ENCODE measurements around the gene ZNF609.

The ZNF609 gene

DNA sequence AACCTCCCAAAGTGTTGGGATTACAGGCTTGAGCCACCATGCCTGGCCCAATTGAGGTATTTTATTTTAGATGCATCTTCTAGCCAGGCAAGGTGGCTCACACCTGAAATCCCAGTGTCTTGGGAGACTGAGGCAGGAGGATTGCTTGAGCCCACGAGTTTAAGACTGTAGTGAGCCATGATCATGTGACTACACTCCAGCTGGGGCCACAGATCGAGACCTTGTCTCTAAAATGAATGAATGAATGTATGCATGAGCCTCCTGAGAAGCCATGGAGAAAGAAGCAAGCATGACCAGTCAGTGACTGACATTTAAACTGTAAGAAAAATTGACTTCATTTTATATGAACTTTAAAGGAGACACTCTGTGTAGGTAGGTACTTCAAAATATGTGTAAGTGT lies 105.7 kb downstream of the ZNF609 start:
- TF ChIP-seq, protein P1, sequence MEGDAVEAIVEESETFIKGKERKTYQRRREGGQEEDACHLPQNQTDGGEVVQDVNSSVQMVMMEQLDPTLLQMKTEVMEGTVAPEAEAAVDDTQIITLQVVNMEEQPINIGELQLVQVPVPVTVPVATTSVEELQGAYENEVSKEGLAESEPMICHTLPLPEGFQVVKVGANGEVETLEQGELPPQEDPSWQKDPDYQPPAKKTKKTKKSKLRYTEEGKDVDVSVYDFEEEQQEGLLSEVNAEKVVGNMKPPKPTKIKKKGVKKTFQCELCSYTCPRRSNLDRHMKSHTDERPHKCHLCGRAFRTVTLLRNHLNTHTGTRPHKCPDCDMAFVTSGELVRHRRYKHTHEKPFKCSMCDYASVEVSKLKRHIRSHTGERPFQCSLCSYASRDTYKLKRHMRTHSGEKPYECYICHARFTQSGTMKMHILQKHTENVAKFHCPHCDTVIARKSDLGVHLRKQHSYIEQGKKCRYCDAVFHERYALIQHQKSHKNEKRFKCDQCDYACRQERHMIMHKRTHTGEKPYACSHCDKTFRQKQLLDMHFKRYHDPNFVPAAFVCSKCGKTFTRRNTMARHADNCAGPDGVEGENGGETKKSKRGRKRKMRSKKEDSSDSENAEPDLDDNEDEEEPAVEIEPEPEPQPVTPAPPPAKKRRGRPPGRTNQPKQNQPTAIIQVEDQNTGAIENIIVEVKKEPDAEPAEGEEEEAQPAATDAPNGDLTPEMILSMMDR (conservative IDR thresholded peaks at IDR 0.05; ENCODE audit: low read depth, low read length): no peak
- no peak for DNase-seq (ENCODE audit: low read depth)
- no peak overlapping the region for H3K4me3 ChIP-seq (ENCODE audit: low read length)

DNA sequence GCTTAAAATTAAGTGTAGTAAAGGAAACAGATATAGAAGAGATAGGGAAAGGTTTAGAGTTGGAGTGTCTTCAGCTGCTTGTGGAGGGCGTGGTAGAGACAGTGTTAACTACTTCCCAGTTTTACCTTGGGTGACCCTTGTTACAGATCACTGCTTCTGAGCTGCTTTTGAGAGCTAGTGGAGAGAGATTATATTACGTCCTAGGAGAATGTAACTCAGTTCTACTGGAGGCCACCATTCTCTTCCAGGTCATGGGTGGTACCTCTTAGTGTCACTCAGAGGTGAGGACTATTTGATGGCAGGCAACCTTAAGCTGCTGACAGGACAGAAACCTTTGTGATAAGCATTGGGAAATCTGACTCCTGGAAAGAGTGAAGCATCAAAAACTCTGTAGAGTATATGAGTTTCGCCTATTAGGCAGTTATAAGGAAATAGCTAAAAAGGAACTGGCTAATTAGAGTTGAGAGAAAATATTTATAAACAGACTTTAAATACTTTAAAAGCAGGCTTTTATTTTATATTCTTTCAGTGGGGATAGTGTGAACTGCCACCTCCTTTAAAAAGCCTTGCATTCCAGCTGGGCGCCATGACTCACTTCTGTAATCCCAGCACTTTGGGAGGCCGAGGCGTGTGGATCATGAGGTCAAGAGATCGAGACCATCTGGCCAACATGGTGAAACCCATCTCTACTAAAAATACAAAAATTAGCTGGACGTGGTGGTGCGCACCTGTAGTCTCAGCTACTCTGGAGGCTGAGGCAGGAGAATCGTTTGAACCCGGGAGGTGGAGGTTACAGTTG lies 106.5 kb downstream of the ZNF609 start:
- no peak for DNase-seq (ENCODE audit: low read depth)
- H3K4me3 ChIP-seq (ENCODE audit: low read length): no peak overlapping the region
- TF ChIP-seq, protein P1 (conservative IDR thresholded peaks at IDR 0.05; ENCODE audit: low read depth, low read length): no peak

DNA sequence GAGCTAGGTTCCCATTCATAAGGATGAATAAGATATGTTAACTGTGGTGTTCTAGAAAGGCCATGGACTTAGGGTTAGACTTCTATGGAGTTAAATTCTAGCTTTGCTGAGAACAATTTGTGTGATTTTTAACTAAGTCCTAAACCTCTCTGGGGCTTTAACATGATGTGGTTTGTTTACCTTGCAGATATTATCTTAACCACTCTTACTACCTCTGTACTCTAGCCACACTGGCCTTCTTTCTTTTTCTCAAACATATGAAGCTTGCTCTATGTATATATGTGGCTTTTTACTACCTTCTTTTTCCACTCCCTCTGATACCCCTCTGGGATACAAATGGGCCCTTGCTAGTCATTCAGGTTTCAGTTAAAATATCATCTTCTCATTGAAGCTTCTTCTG lies 108.4 kb downstream of the ZNF609 start:
- H3K4me3 ChIP-seq (ENCODE audit: low read length): no peak overlapping the region
- no peak for DNase-seq (ENCODE audit: low read depth)
- TF ChIP-seq, protein P1 (conservative IDR thresholded peaks at IDR 0.05; ENCODE audit: low read depth, low read length): no peak

DNA sequence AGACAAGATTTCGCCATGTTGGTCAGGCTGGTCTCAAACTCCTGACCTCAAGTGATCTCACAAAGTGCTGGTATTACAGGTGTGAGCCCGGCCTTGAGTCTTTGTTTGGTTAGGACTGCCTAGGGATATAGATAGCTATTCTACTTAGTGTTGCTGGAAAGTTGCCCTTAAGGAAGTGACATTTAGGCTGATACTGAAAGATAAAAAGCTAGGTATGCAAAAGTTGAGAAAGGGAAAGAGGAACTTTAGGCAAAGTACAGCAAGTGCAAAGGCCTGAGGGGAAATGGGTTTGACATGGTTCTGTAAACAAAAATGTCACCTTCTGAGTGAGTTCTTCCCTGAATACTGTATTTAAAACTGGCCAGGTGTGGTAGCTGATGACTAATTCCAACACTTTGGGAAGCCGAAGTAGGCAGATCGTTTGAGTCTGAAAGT lies 111.5 kb downstream of the ZNF609 start:
- H3K4me3 ChIP-seq (ENCODE audit: low read length): no peak overlapping the region
- no peak for DNase-seq (ENCODE audit: low read depth)
- TF ChIP-seq, protein P1 (conservative IDR thresholded peaks at IDR 0.05; ENCODE audit: low read depth, low read length): no peak

DNA sequence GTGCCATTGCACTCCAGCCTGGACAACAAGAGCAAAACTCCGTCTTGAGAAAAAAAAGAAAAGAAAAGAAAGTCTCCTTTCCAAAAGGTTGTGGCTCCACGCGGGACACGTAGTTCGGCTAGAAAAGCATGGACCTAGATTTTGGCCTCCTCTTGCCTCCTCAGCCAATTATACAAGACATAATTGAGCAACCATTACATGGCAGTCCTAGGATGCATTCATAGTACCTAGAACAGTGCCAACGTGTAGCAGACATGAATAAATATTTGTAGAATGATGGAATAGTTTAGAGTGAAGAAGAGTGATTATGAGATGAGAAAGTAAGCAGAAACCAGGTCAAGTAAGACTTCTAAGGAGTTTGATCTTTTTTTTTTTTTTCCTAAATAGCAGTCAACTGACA lies 112.5 kb downstream of the ZNF609 start:
- no peak overlapping the region for H3K4me3 ChIP-seq (ENCODE audit: low read length)
- TF ChIP-seq, protein P1 (conservative IDR thresholded peaks at IDR 0.05; ENCODE audit: low read depth, low read length): no peak
- no peak for DNase-seq (ENCODE audit: low read depth)

DNA sequence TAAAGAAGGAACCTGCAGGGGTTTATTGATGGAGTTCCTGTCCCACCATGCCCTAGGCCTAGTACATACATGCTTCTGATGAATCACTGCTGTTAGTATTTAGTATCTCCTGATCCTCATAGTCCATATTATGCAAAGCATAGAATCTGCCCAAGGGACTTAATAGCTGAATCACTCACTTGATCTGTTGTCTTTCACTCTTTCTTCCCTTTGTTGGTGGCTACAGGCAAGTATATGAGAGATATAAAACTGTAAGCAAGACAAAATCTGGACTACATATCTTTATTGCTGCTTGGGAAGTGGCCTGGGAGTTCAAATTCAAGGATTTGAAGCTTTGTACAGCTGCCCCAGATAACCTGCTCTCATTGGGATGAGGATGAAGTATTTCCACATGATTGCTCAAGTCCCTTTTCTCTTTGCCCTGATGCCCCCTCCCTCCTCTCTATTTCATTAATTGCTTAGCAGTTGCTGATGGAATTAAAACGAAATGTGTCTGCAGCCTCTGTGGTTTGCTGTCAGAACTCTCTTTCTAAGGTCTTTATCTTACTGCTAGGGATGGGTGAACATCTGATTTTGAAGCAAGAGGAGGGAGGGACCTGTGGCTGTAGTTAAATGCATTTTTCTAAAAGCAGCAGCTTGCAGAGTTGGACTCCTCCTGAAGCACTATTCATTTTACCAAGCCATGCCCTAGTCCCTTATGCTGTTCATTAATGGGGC lies 114.1 kb downstream of the ZNF609 start:
- no peak overlapping the region for H3K4me3 ChIP-seq (ENCODE audit: low read length)
- TF ChIP-seq, protein P1 (conservative IDR thresholded peaks at IDR 0.05; ENCODE audit: low read depth, low read length): no peak
- DNase-seq (ENCODE audit: low read depth): no peak
